Osteoblast (primary cell): ENCODE results near the gene GNG12. TPM values are rescaled to one million over a fixed set of nuclear protein-coding genes. Genes with fewer than 3 reads are reported as not detected.

Experiments
- DNase-seq: peaks from one replicate; pipeline ENCODE4 v3.0.0; 2011; ENCODE audit warnings: low spot score, mixed read lengths; ENCODE audit not compliant: insufficient read length; ENCODE audit errors: missing footprints
- H2AFZ ChIP-seq: 2 replicates; pipeline ENCODE4 v1.6.0; 2011; ENCODE audit warnings: mild to moderate bottlenecking, low read length
- H3K27ac ChIP-seq: 2 replicates; pipeline ENCODE4 v1.5.1; 2011; ENCODE audit warnings: mild to moderate bottlenecking, low read depth, low read length, moderate library complexity
- H3K27me3 ChIP-seq: 2 replicates; pipeline ENCODE4 v1.6.0; 2012; ENCODE audit warnings: mild to moderate bottlenecking, control low read depth, inconsistent platforms, low read length, moderate library complexity; ENCODE audit not compliant: insufficient read depth
- H3K36me3 ChIP-seq: 2 replicates; pipeline ENCODE4 v1.5.1; 2011; ENCODE audit warnings: mild to moderate bottlenecking, low read length, control low read depth, moderate library complexity; ENCODE audit not compliant: insufficient read depth
- H3K4me1 ChIP-seq: 2 replicates; pipeline ENCODE4 v1.5.1; 2011; ENCODE audit warnings: mild to moderate bottlenecking, low read length, control low read depth, moderate library complexity; ENCODE audit not compliant: insufficient read depth
- H3K4me2 ChIP-seq: 2 replicates; pipeline ENCODE4 v1.6.0; 2011; ENCODE audit warnings: mild to moderate bottlenecking, low read length; ENCODE audit not compliant: insufficient read depth
- H3K4me3 ChIP-seq: fragments of 200-600 bp; sonication (generic); 3 replicates; pipeline ENCODE4 v1.5.1; 2012; ENCODE audit warnings: mild to moderate bottlenecking, low read length, inconsistent platforms; ENCODE audit not compliant: insufficient read depth
- H3K79me2 ChIP-seq: 2 replicates; pipeline ENCODE4 v1.6.0; 2012; ENCODE audit warnings: mild to moderate bottlenecking, low read length, control low read depth, inconsistent platforms; ENCODE audit not compliant: insufficient read depth
- H3K9me3 ChIP-seq: 2 replicates; pipeline ENCODE4 v1.5.1; 2011; ENCODE audit warnings: low read depth, low read length, control low read depth
- H4K20me1 ChIP-seq: 2 replicates; pipeline ENCODE4 v1.6.0; 2012; ENCODE audit warnings: mild to moderate bottlenecking, low read length, control low read depth; ENCODE audit not compliant: insufficient read depth
- CTCF ChIP-seq: IDR thresholded peaks from 2 replicates; pipeline ENCODE4 v1.5.1; 2011; ENCODE audit warnings: mild to moderate bottlenecking, low read depth, low read length, moderate library complexity; ENCODE audit errors: extremely low read depth
- total RNA-seq: library from RNA; depleted of rRNA; stranded (reverse); fragments of >200 nt; gene quantifications from 2 replicates; pipeline ENCODE4 v1.2.3, GENCODE V29; 2012

Gene GNG12
- total RNA-seq, 1 donor = 219 TPM

- no peak for DNase-seq
- Histone ChIP-seq H3K36me3 (no peaks in the 10 kb centered on the region), H2AFZ (no peak overlapping the region), H3K9me3 (no peaks in the 10 kb centered on the region), H3K4me2 (no peak overlapping the region), H3K27ac (peak overlapping the region; percentile 35), H3K4me1 (peaks cover 54% of the 10 kb centered on the region), H3K27me3 (no peaks in the 10 kb centered on the region), H4K20me1 (peaks cover 35% of the 10 kb centered on the region), H3K79me2 (peaks cover 74% of the 10 kb centered on the region), H3K4me3 (no peak overlapping the region)
- TF ChIP-seq CTCF = no peak
Measured at GRCh38 chr1:67787746-67788145, 45.5 kb downstream of the GNG12 start.

GRCh38 chr1:67785847-67786753 is 47.2 kb downstream of the GNG12 start:
- no peak for TF ChIP-seq CTCF
- H3K4me1 ChIP-seq = peaks cover 38% of the 10 kb centered on the region
- no peaks in the 10 kb centered on the region for H3K36me3 ChIP-seq
- no peaks in the 10 kb centered on the region for H3K27me3 ChIP-seq
- H3K4me2 ChIP-seq = peak overlapping the region; percentile 8
- no peak overlapping the region for H2AFZ ChIP-seq
- H4K20me1 ChIP-seq = peaks cover 35% of the 10 kb centered on the region
- H3K79me2 ChIP-seq = peaks cover 88% of the 10 kb centered on the region
- no peaks in the 10 kb centered on the region for H3K9me3 ChIP-seq
- peak overlapping the region; percentile 21 for H3K27ac ChIP-seq
- no peak for DNase-seq
- no peak overlapping the region for H3K4me3 ChIP-seq

GRCh38 chr1:67784545-67785186 is 48.6 kb downstream of the GNG12 start:
- Histone ChIP-seq H3K27me3 (no peaks in the 10 kb centered on the region), H2AFZ (no peak overlapping the region), H3K4me3 (no peak overlapping the region), H3K79me2 (peaks cover 90% of the 10 kb centered on the region), H3K4me2 (no peak overlapping the region), H4K20me1 (peaks cover 50% of the 10 kb centered on the region), H3K27ac (no peak overlapping the region), H3K4me1 (peaks cover 28% of the 10 kb centered on the region), H3K36me3 (no peaks in the 10 kb centered on the region), H3K9me3 (no peaks in the 10 kb centered on the region)
- TF ChIP-seq CTCF = no peak
- DNase-seq = no peak

- DNase-seq = no peak
- H3K27me3 ChIP-seq = no peaks in the 10 kb centered on the region
- H3K9me3 ChIP-seq = no peaks in the 10 kb centered on the region
- H3K4me1 ChIP-seq = peaks cover 3% of the 10 kb centered on the region
- peaks cover 45% of the 10 kb centered on the region for H4K20me1 ChIP-seq
- TF ChIP-seq CTCF = no peak
- H3K36me3 ChIP-seq = peaks cover 7% of the 10 kb centered on the region
- no peak overlapping the region for H2AFZ ChIP-seq
- H3K27ac ChIP-seq = no peak overlapping the region
- no peak overlapping the region for H3K4me2 ChIP-seq
- H3K79me2 ChIP-seq = peaks cover 87% of the 10 kb centered on the region
- no peak overlapping the region for H3K4me3 ChIP-seq
Measured at GRCh38 chr1:67780637-67781036, 52.6 kb downstream of the GNG12 start.
